HUDEP-2 (cell line): Measurements from ENCODE around the gene BOD1L2.

Experiments
- DNase-seq, 76 experiments: peaks; one replicate each; lab custom pipeline; 2025; ENCODE audit not compliant: unreplicated experiment in 76 of 76; lab: John Stamatoyannopoulos, UW

BOD1L2 gene

GRCh38 chr18:57149531-57149930, 2.6 kb downstream of the BOD1L2 start:
- DNase-seq = no peak

GRCh38 chr18:57150081-57150480, 3.2 kb downstream of the BOD1L2 start:
- DNase-seq = no peak

- DNase-seq = no peak
These were observed 3.9 kb downstream of the BOD1L2 start for GRCh38 chr18:57150828-57151227.

- no peak for DNase-seq
These were observed 7.4 kb downstream of the BOD1L2 start for GRCh38 chr18:57154191-57154830.

GRCh38 chr18:57164401-57164800, 17.5 kb downstream of the BOD1L2 start:
- no peak for DNase-seq

- DNase-seq = no peak
These were observed 20.9 kb downstream of the BOD1L2 start for GRCh38 chr18:57167617-57168308.

- no peak for DNase-seq
These were observed 24.1 kb downstream of the BOD1L2 start for GRCh38 chr18:57171026-57171425.

- no peak for DNase-seq
These were observed 28.6 kb downstream of the BOD1L2 start for GRCh38 chr18:57175532-57175931.

GRCh38 chr18:57185434-57185833, 38.5 kb downstream of the BOD1L2 start:
- DNase-seq = no peak

GRCh38 chr18:57188851-57189557, 42.1 kb downstream of the BOD1L2 start:
- no peak for DNase-seq

- no peak for DNase-seq
These were observed 43.1 kb downstream of the BOD1L2 start for GRCh38 chr18:57190026-57190425.

GRCh38 chr18:57194070-57194469, 47.2 kb downstream of the BOD1L2 start:
- no peak for DNase-seq

- DNase-seq = no peak
These were observed 47.7 kb downstream of the BOD1L2 start for GRCh38 chr18:57194622-57195021.

- DNase-seq = no peak
These were observed 48.5 kb downstream of the BOD1L2 start for GRCh38 chr18:57195341-57195740.

GRCh38 chr18:57197261-57197660, 50.4 kb downstream of the BOD1L2 start:
- no peak for DNase-seq

- DNase-seq = no peak
These were observed 51.2 kb downstream of the BOD1L2 start for GRCh38 chr18:57198073-57198472.
